Activated CD8-positive, alpha-beta T cell treated with anti-CD3 and anti-CD28 coated beads for 36 hours (primary cell): ENCODE measurements around the gene KLHL8. TPM values are rescaled to one million over a fixed set of nuclear protein-coding genes. Genes with fewer than 3 reads are reported as not detected.
"Not testable (repeated sequence)": the region's sequence is repeated elsewhere in the genome, so short reads cannot be mapped to it uniquely, and the experiment has no call there.

ENCODE experiments used
- ATAC-seq: fragments of 200-7000 bp; cut with Tn5 transposase; one replicate; pipeline ENCODE4 v1.10.0; 2021; ENCODE audit warnings: mild to moderate bottlenecking, moderate library complexity
- CTCF ChIA-PET: fragments of 350-600 bp; sonication (Branson Sonifier 250); formaldehyde crosslinking; loops from one replicate; lab custom pipeline; 2021; ENCODE audit warnings: antibody characterized with exemption; lab: Charles Lee
- POLR2A ChIA-PET: fragments of 350-600 bp; sonication (Branson Sonifier 250); formaldehyde crosslinking; loops from one replicate; lab custom pipeline; 2021; ENCODE audit warnings: antibody characterized with exemption; lab: Charles Lee
- DNase-seq: peaks from one replicate; pipeline ENCODE4 v3.0.0-alpha.2; 2020
- H3K27ac Mint-ChIP-seq: one replicate; pipeline ENCODE4 v1.8.0; 2021; ENCODE audit warnings: mild to moderate bottlenecking, mixed read lengths
- H3K27me3 Mint-ChIP-seq: one replicate; pipeline ENCODE4 v1.8.0; 2021; ENCODE audit warnings: mixed read lengths
- H3K36me3 Mint-ChIP-seq: one replicate; pipeline ENCODE4 v1.8.0; 2021; ENCODE audit warnings: low read depth, mixed read lengths
- H3K4me1 Mint-ChIP-seq: one replicate; pipeline ENCODE4 v1.8.0; 2021; ENCODE audit warnings: low read depth, mixed read lengths
- H3K4me3 Mint-ChIP-seq: one replicate; pipeline ENCODE4 v1.8.0; 2021; ENCODE audit warnings: mild to moderate bottlenecking, moderate library complexity, mixed read lengths
- H3K9me3 Mint-ChIP-seq: one replicate; pipeline ENCODE4 v1.8.0; 2021; ENCODE audit warnings: mixed read lengths
- CTCF ChIP-seq: fragments of 200-600 bp; IDR thresholded peaks from one replicate; pipeline ENCODE4 v1.8.0; 2022; ENCODE audit warnings: antibody characterized with exemption, mild to moderate bottlenecking
- intact Hi-C: fragments of 100-400 bp; cut with micrococcal nuclease; formaldehyde crosslinking; loops from one replicate; pipeline ENCODE4 v1.10.0; 2022
- total RNA-seq, 2 experiments: library from RNA; stranded (reverse); gene quantifications; one replicate each; pipeline ENCODE4 v1.2.3, GENCODE V29; 2021

The KLHL8 gene
- total RNA-seq, 2 experiments from 2014 or later: 12.0 to 12.5 TPM

- Mint-ChIP-seq H3K27ac (no peak overlapping the region), H3K4me3 (no peak overlapping the region), H3K27me3 (no peaks in the 10 kb centered on the region), H3K9me3 (no peaks in the 10 kb centered on the region), H3K4me1 (peaks cover 3% of the 10 kb centered on the region), H3K36me3 (peaks cover 4% of the 10 kb centered on the region)
- ChIA-PET POLR2A (no interaction called here), CTCF (interaction anchor here (1.2 to 1.5 kb wide), 2 partner anchors 88 to 91 kb away, joined by 4 to 6 read pairs; no protein-coding TSS in a partner anchor)
- ATAC-seq: no peak
- no peak for TF ChIP-seq CTCF
- DNase-seq: no peak
- intact Hi-C loops: no loop called here
Observed at GRCh38 chr4:87147116-87147515, 73.3 kb downstream of the KLHL8 start.

GRCh38 chr4:87145934-87146333 lies 74.5 kb downstream of the KLHL8 start:
- POLR2A ChIA-PET, intact Hi-C loops, H3K9me3 Mint-ChIP-seq, ATAC-seq, H3K36me3 Mint-ChIP-seq, H3K4me1 Mint-ChIP-seq, DNase-seq, H3K27me3 Mint-ChIP-seq, H3K27ac Mint-ChIP-seq, CTCF ChIA-PET, H3K4me3 Mint-ChIP-seq: not testable (repeated sequence)

GRCh38 chr4:87144356-87144755 lies 76.1 kb downstream of the KLHL8 start:
- Mint-ChIP-seq H3K4me3 (no peak overlapping the region), H3K27me3 (no peaks in the 10 kb centered on the region), H3K36me3 (peaks cover 11% of the 10 kb centered on the region), H3K4me1 (peaks cover 3% of the 10 kb centered on the region), H3K9me3 (no peaks in the 10 kb centered on the region), H3K27ac (no peak overlapping the region)
- ATAC-seq (no peak), DNase-seq (no peak)
- TF ChIP-seq CTCF: no peak
- intact Hi-C loops: no loop called here
- ChIA-PET CTCF (no interaction called here), POLR2A (no interaction called here)

GRCh38 chr4:87141428-87141827 lies 79.0 kb downstream of the KLHL8 start:
- no peak for DNase-seq
- intact Hi-C loops: no loop called here
- no peak overlapping the region for H3K27ac Mint-ChIP-seq
- H3K36me3 Mint-ChIP-seq: peaks cover 11% of the 10 kb centered on the region
- no peaks in the 10 kb centered on the region for H3K9me3 Mint-ChIP-seq
- POLR2A ChIA-PET: no interaction called here
- no peak overlapping the region for H3K4me3 Mint-ChIP-seq
- H3K4me1 Mint-ChIP-seq: peaks cover 3% of the 10 kb centered on the region
- no peak for ATAC-seq
- no peaks in the 10 kb centered on the region for H3K27me3 Mint-ChIP-seq
- CTCF ChIA-PET: interaction anchor here (0.6 to 1.6 kb wide), 2 partner anchors 10 to 94 kb away, joined by 3 to 4 read pairs; no protein-coding TSS in a partner anchor
- TF ChIP-seq CTCF: no peak

- POLR2A ChIA-PET: no interaction called here
- no peaks in the 10 kb centered on the region for H3K9me3 Mint-ChIP-seq
- no peaks in the 10 kb centered on the region for H3K27me3 Mint-ChIP-seq
- CTCF ChIA-PET: interaction anchor here (2.0 to 4.8 kb wide), 2 partner anchors 17 to 211 kb away, joined by 6 to 23 read pairs; no protein-coding TSS in a partner anchor
- H3K36me3 Mint-ChIP-seq: peaks cover 35% of the 10 kb centered on the region
- intact Hi-C loops: no loop called here
- no peak overlapping the region for H3K4me3 Mint-ChIP-seq
- no peaks in the 10 kb centered on the region for H3K4me1 Mint-ChIP-seq
- DNase-seq (no peak), ATAC-seq (no peak)
- no peak for TF ChIP-seq CTCF
- H3K27ac Mint-ChIP-seq: no peak overlapping the region
Observed at GRCh38 chr4:87134122-87134521, 86.3 kb downstream of the KLHL8 start.
